Fibroblast of the aortic adventitia (primary cell): Measurements from ENCODE around the gene TBC1D12. TPM values are rescaled to one million over a fixed set of nuclear protein-coding genes. Genes with fewer than 3 reads are reported as not detected.
"Not testable (repeated sequence)": the region's sequence is repeated elsewhere in the genome, so short reads cannot be mapped to it uniquely, and the experiment has no call there.

Experiments
- DNase-seq: peaks from one replicate; pipeline ENCODE4 v3.0.0-alpha.2; 2010; ENCODE audit warnings: low read depth
- H3K4me3 ChIP-seq: 2 replicates; pipeline ENCODE4 v1.5.1; 2011; ENCODE audit warnings: low read depth, mild to moderate bottlenecking, control low read depth, low read length, moderate library complexity
- total RNA-seq: library from RNA; depleted of rRNA; stranded (reverse); fragments of >200 nt; gene quantifications from 2 replicates; pipeline ENCODE4 v1.2.3, GENCODE V29; 2012; ENCODE audit warnings: low replicate concordance
- TF ChIP-seq, protein P1 (sequence below): IDR thresholded peaks from 2 replicates; pipeline ENCODE4 v1.5.1; 2011; ENCODE audit warnings: mild to moderate bottlenecking, low read length, control low read depth, inconsistent platforms; ENCODE audit not compliant: insufficient read depth

TBC1D12 gene
- total RNA-seq, 1 donor = 11.8 TPM

DNA sequence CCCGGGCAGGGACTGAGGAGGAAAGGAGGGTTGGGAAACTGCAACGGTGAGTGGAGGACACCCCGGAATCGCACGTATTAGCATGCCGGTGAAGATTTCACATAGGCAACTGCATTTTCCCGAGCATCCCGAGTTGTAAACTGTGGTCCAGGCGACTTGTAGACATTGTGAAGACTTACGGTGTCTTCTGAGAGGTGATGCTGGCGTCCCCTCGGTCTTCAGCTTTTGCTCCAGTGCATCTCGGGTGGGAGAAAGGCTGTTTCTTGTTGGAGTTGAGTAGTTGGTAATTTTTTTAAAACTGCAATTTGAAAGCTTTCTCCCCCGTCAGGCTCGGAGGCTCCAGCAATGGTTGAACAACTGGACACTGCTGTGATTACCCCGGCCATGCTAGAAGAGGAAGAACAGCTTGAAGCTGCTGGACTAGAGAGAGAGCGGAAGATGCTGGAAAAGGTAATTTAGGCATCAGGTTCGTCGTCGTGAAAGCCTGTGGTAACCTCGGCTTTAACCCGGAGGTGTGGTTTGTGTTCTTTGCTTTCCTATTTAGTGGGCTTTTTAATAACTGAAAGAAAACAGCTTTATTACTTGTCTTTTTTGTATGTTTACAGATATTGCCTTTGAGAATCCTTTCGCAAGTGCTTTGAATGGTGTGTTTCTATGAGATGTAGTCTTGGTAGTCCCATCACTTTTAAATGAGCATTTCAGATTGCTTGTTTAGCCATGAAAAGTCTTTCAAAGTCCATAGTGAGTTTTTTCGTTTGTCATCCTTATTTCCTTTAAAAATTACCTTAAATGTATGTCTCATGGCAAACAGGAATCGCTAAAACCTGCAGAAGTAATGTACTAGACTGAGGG, 143.9 kb downstream of the TBC1D12 start:
- peak overlapping the region; percentile 95 for H3K4me3 ChIP-seq
- peak; percentile 27 for DNase-seq
- TF ChIP-seq, protein P1, sequence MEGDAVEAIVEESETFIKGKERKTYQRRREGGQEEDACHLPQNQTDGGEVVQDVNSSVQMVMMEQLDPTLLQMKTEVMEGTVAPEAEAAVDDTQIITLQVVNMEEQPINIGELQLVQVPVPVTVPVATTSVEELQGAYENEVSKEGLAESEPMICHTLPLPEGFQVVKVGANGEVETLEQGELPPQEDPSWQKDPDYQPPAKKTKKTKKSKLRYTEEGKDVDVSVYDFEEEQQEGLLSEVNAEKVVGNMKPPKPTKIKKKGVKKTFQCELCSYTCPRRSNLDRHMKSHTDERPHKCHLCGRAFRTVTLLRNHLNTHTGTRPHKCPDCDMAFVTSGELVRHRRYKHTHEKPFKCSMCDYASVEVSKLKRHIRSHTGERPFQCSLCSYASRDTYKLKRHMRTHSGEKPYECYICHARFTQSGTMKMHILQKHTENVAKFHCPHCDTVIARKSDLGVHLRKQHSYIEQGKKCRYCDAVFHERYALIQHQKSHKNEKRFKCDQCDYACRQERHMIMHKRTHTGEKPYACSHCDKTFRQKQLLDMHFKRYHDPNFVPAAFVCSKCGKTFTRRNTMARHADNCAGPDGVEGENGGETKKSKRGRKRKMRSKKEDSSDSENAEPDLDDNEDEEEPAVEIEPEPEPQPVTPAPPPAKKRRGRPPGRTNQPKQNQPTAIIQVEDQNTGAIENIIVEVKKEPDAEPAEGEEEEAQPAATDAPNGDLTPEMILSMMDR = no peak

DNA sequence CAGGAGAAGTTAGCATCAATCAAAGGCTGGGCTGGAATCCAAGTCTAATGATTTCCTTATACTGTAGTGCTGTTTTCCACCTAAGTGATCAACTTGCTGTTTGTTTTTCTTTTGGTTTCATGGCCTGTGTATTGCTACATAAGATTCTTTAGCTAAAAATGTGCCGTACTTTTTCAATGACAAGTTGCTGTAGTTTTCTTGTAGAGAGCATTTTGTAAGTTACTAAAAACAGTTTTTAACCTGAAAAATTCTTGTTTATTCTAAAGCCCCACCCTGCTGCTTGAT, 144.5 kb downstream of the TBC1D12 start:
- peak overlapping the region; percentile 95 for H3K4me3 ChIP-seq
- peak; percentile 18 for DNase-seq
- TF ChIP-seq, protein P1 = no peak

DNA sequence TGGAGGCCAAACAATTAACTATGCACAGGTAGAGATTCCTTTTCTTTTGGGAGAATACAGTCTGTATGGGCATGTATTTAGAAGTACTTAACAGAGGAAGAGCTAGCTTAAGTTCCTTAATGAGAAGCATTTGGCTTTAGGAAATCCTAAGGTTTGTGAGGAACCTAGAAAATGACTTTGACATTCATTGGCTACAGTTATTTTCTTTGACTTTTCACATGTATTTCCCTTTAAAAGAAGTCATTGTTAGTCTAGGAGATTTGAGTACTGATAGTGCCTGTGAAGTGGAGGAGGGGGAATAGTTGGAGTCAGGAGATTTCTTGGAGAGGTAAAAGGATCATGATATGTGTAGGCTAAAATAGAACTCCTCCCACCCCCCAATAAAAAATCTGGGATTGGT, 146.9 kb downstream of the TBC1D12 start:
- TF ChIP-seq, protein P1 = no peak
- no peak overlapping the region for H3K4me3 ChIP-seq
- DNase-seq = no peak

GRCh38 chr10:94567714-94568307, 165.5 kb downstream of the TBC1D12 start:
- not testable (repeated sequence) for H3K4me3 ChIP-seq, DNase-seq

DNA sequence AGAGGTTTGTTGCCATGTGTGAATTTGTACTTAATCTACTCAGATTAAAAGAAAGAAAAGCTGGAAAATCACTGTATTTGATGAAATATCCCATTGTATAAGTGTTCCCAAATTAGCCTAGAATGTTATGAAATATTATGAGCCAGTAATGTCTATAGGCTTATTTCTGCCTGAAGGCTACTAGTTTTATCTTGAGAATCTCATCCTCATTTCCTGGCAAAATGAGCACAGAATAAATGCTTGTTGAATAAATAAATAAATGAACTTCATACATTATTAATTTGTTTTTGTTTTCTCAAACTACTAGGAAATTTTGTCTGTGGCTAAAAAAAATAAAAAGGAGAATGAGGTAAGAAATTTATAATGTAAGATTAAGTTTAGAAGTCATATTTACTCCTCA, 168.7 kb downstream of the TBC1D12 start:
- TF ChIP-seq, protein P1 = no peak
- no peak for DNase-seq
- no peak overlapping the region for H3K4me3 ChIP-seq

- TF ChIP-seq, protein P1 = no peak
- no peak overlapping the region for H3K4me3 ChIP-seq
- DNase-seq = peak; percentile 25
Measured at GRCh38 chr10:94571528-94571927, 169.2 kb downstream of the TBC1D12 start.

DNA sequence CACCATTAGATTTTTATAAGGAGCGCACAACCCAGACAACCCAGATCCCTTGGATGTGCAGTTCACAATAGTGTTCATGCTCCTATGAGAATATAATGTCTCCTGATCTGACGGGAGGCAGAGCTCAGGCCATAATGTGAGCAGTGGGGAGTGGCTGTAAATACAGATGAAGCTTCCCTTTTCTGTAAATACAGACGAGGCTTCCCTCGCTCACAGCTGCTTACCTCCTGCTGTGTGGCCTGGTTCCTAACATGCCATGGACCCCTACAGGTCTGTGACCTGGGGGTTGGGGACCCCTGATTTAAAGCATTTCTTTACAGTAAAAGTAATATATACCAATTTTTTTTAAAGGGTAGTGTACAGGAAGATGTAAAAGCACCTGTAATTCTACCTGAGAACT, 176.4 kb downstream of the TBC1D12 start:
- no peak for DNase-seq
- TF ChIP-seq, protein P1 = no peak
- no peak overlapping the region for H3K4me3 ChIP-seq
